Transverse colon (tissue), 4 donors: ENCODE measurements around the gene THTPA.

Experiments
- CTCF ChIP-seq, 5 experiments: fragments of 200-600 bp in 3 of 5; fragments of 450-650 bp in 2 of 5; sonication (generic) in 3 of 5; IDR thresholded peaks; 1 replicate in 2 of 5; 2 replicates in 3 of 5; pipeline ENCODE4 v1.5.1; 2016 to 2017; ENCODE audit warnings: antibody characterized with exemption in 5 of 5, inconsistent platforms in 3 of 5, mild to moderate bottlenecking in 2 of 5, moderate library complexity in 1 of 5
- EP300 ChIP-seq: sonication (generic); formaldehyde crosslinking; IDR thresholded peaks from one replicate; pipeline ENCODE4 v1.6.1; 2017; ENCODE audit warnings: antibody characterized with exemption, low read depth
- POLR2A ChIP-seq: fragments of 450-650 bp; IDR thresholded peaks from one replicate; pipeline ENCODE4 v1.6.1; 2016; ENCODE audit warnings: antibody characterized with exemption, mild to moderate bottlenecking, moderate library complexity
- POLR2AphosphoS5 ChIP-seq, 3 donors: sonication (generic); formaldehyde crosslinking; IDR thresholded peaks; one replicate each; pipeline ENCODE4 v1.6.1; 2016; ENCODE audit warnings: antibody characterized with exemption in 3 of 3

- no peak for TF ChIP-seq CTCF (IDR thresholded peaks at IDR 0.05)
- TF ChIP-seq EP300: no peak
- no peak for TF ChIP-seq POLR2A
- no peak for TF ChIP-seq POLR2AphosphoS5 (IDR thresholded peaks at IDR 0.05)
Observed at GRCh38 chr14:23513818-23514643, 42.0 kb upstream of the THTPA start.
